Common myeloid progenitor, CD34-positive (primary cell): ENCODE results near the gene HOXD3.

Source experiments
- CTCF ChIA-PET: fragments of 350-600 bp; sonication (Branson Sonifier 250); formaldehyde crosslinking; loops from one replicate; lab custom pipeline; 2021; ENCODE audit warnings: antibody characterized with exemption; lab: Charles Lee
- POLR2A ChIA-PET: fragments of 350-600 bp; sonication (Branson Sonifier 250); formaldehyde crosslinking; loops from one replicate; lab custom pipeline; 2021; ENCODE audit warnings: antibody characterized with exemption; lab: Charles Lee
- DNase-seq, 3 donors: peaks; one replicate each; pipeline versions ENCODE4 v3.0.0 to v3.0.0-alpha.2; 2013
- H3K27ac ChIP-seq, 2 experiments: 1 replicate in 1 of 2; 2 replicates in 1 of 2; pipeline ENCODE4 v1.7.0; 2013; ENCODE audit warnings: inconsistent platforms in 2 of 2, low read length in 2 of 2, mild to moderate bottlenecking in 2 of 2, low read depth in 1 of 2, moderate library complexity in 1 of 2; ENCODE audit not compliant: severe bottlenecking in 2 of 2, insufficient read depth in 1 of 2, poor library complexity in 1 of 2
- H3K27me3 ChIP-seq, 5 experiments: replicated peaks in 2 of 5; 1 replicate in 3 of 5; 2 replicates in 2 of 5; pipeline versions ENCODE4 v1.6.1 to v1.7.0; 2013; ENCODE audit warnings: low read length in 4 of 5, mild to moderate bottlenecking in 2 of 5, moderate library complexity in 2 of 5, inconsistent platforms in 1 of 5; ENCODE audit not compliant: insufficient read depth in 5 of 5, control insufficient read depth in 4 of 5
- H3K36me3 ChIP-seq, 4 experiments: 1 replicate in 2 of 4; 2 replicates in 2 of 4; pipeline versions ENCODE4 v1.6.1 to v1.7.0; 2013; ENCODE audit warnings: low read length in 3 of 4, control low read depth in 1 of 4, mild to moderate bottlenecking in 1 of 4; ENCODE audit not compliant: control insufficient read depth in 4 of 4, insufficient read depth in 4 of 4
- H3K4me1 ChIP-seq, 4 experiments: 1 replicate in 3 of 4; 2 replicates in 1 of 4; pipeline versions ENCODE4 v1.6.1 to v1.7.1; 2013; ENCODE audit warnings: low read length in 3 of 4, mild to moderate bottlenecking in 3 of 4, control low read depth in 1 of 4, inconsistent platforms in 1 of 4, moderate library complexity in 1 of 4; ENCODE audit not compliant: control insufficient read depth in 4 of 4, insufficient read depth in 4 of 4; ENCODE audit errors: control extremely low read depth in 1 of 4
- H3K4me3 ChIP-seq, 7 experiments: 1 replicate in 4 of 7; 2 replicates in 3 of 7; pipeline versions ENCODE4 v1.5.1 to v1.7.0; 2013; ENCODE audit warnings: mild to moderate bottlenecking in 7 of 7, low read length in 6 of 7, moderate library complexity in 6 of 7, inconsistent platforms in 2 of 7, low read depth in 2 of 7, control low read depth in 1 of 7; ENCODE audit not compliant: insufficient read depth in 4 of 7, control insufficient read depth in 1 of 7; ENCODE audit errors: extremely low read depth in 1 of 7
- H3K9me3 ChIP-seq, 5 experiments: 1 replicate in 4 of 5; 2 replicates in 1 of 5; pipeline versions ENCODE4 v1.6.1 to v1.7.1; 2013; ENCODE audit warnings: low read length in 4 of 5, mild to moderate bottlenecking in 2 of 5, inconsistent platforms in 1 of 5, low read depth in 1 of 5, moderate library complexity in 1 of 5; ENCODE audit not compliant: control insufficient read depth in 4 of 5, insufficient read depth in 2 of 5; ENCODE audit errors: control extremely low read depth in 1 of 5
- WGBS: methylation state at CpG from one replicate; pipeline ENCODE4 v1.1.5; 2013; ENCODE audit not compliant: insufficient coverage; 5-methylcytosine and 5-hydroxymethylcytosine counted together

The HOXD3 gene

DNA sequence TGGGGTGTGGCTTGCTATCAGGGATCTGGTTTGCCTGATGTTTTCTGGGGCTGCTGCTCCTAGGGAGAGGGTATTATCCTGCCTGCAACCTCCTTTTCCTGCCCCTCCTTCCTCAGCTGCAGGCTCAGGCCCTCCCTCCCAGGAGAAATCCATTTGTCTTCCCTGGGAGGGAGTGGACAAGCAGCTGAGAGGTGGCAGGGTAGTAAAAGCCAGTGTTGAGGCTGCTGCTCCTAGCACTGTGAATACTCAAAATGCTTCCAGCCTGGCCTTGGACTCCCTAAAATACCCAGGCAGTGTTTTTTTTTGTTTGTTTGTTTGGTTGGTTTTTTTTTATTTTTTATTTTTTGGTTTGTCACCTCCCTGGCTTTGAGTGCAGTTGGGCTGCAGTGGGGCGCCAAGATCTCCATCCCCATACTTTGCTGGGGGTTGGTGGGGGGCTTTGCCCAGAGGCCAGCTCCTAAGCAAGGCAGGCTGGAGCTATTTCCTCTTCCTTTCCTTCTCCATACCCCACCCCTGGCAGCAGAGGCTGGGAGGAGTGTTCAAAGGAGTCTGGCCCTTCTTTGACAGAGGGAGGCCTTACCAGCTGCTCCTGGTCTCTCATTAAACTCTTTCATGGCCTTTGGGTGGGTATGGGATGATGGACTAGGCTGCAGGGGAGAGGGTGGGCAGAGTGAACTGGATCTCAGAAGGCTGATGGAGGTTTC is 13.6 kb downstream of the HOXD3 start:
- POLR2A ChIA-PET: no interaction called here
- no CpG with 5 or more reads among the region's 1 CpG for WGBS
- peaks cover 0 to 4% (median 0%) of the 10 kb centered on the region in 5 experiments for H3K9me3 ChIP-seq
- CTCF ChIA-PET: interaction anchor here (1.0 to 1.7 kb wide), 3 partner anchors 8 to 60 kb away, joined by 3 to 6 read pairs (median 4); no protein-coding TSS in a partner anchor
- H3K36me3 ChIP-seq: no peaks in the 10 kb centered on the region
- peaks cover 0 to 5% (median 0%) of the 10 kb centered on the region in 4 experiments for H3K4me1 ChIP-seq
- H3K4me3 ChIP-seq: no peak overlapping the region
- H3K27ac ChIP-seq: no peak overlapping the region
- peaks cover 28 to 98% (median 73%) of the 10 kb centered on the region in 5 experiments for H3K27me3 ChIP-seq
- no peak for DNase-seq

DNA sequence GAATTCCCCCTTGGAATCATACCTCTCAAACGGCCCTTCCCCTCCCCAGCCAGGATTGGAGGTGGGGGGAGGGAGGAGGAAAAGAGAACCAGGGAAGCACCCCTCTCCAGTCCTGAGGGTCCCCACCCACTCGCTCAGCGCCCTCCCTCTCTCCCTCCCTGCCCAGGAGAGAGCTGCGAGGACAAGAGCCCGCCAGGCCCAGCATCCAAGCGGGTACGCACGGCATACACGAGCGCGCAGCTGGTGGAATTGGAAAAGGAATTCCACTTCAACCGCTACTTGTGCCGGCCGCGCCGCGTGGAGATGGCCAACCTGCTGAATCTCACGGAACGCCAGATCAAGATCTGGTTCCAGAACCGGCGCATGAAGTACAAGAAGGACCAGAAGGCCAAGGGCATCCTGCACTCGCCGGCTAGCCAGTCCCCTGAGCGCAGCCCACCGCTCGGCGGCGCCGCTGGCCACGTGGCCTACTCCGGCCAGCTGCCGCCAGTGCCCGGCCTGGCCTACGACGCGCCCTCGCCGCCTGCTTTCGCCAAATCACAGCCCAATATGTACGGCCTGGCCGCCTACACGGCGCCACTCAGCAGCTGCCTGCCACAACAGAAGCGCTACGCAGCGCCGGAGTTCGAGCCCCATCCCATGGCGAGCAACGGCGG is 14.4 kb downstream of the HOXD3 start:
- CTCF ChIA-PET: interaction anchor here (1.7 kb wide), 1 partner anchor 9 kb away, joined by 6 read pairs; no protein-coding TSS in a partner anchor
- DNase-seq: no peak
- peaks cover 33 to 98% (median 71%) of the 10 kb centered on the region in 5 experiments for H3K27me3 ChIP-seq
- WGBS: 9% methylated on average over 49 of the region's 51 CpGs
- no peaks in the 10 kb centered on the region for H3K36me3 ChIP-seq
- no peak overlapping the region for H3K4me3 ChIP-seq
- peaks cover 0 to 4% (median 0%) of the 10 kb centered on the region in 5 experiments for H3K9me3 ChIP-seq
- no peak overlapping the region for H3K27ac ChIP-seq
- H3K4me1 ChIP-seq: peaks cover 0 to 5% (median 0%) of the 10 kb centered on the region in 4 experiments
- POLR2A ChIA-PET: no interaction called here

GRCh38 chr2:176172007-176172894 is 15.1 kb downstream of the HOXD3 start:
- H3K4me1 ChIP-seq: peaks cover 0 to 5% (median 0%) of the 10 kb centered on the region in 4 experiments
- peaks cover 34 to 98% (median 67%) of the 10 kb centered on the region in 5 experiments for H3K27me3 ChIP-seq
- CTCF ChIA-PET: interaction anchor here (0.8 to 1.7 kb wide), 3 partner anchors 10 to 87 kb away, joined by 3 to 6 read pairs (median 4); no protein-coding TSS in a partner anchor
- H3K27ac ChIP-seq: no peak overlapping the region
- no peaks in the 10 kb centered on the region for H3K36me3 ChIP-seq
- POLR2A ChIA-PET: no interaction called here
- 9% methylated on average over 49 of the region's 60 CpGs for WGBS
- H3K4me3 ChIP-seq: no peak overlapping the region
- peaks cover 0 to 4% (median 0%) of the 10 kb centered on the region in 5 experiments for H3K9me3 ChIP-seq
- DNase-seq: no peak

GRCh38 chr2:176172895-176173566 is 15.9 kb downstream of the HOXD3 start:
- peaks cover 0 to under 1% (median 0%) of the 10 kb centered on the region in 5 experiments for H3K9me3 ChIP-seq
- peaks cover 31 to 98% (median 68%) of the 10 kb centered on the region in 5 experiments for H3K27me3 ChIP-seq
- no peak overlapping the region for H3K4me3 ChIP-seq
- DNase-seq: no peak
- 17% methylated on average over 1 of the region's 14 CpGs for WGBS
- ChIA-PET CTCF (interaction anchor here (0.8 to 1.2 kb wide), 3 partner anchors 13 to 88 kb away, joined by 3 to 4 read pairs (median 3); no protein-coding TSS in a partner anchor), POLR2A (no interaction called here)
- H3K4me1 ChIP-seq: peaks cover 0 to 11% (median 4%) of the 10 kb centered on the region in 4 experiments
- H3K36me3 ChIP-seq: no peaks in the 10 kb centered on the region
- no peak overlapping the region for H3K27ac ChIP-seq

- Histone ChIP-seq H3K27ac (no peak overlapping the region), H3K4me1 (peaks cover 0 to 18% (median 10%) of the 10 kb centered on the region in 4 experiments), H3K9me3 (no peaks in the 10 kb centered on the region), H3K36me3 (no peaks in the 10 kb centered on the region), H3K27me3 (peaks cover 31 to 100% (median 68%) of the 10 kb centered on the region in 5 experiments), H3K4me3 (no peak overlapping the region)
- DNase-seq: no peak
- 0% methylated on average over 1 of the region's 7 CpGs for WGBS
- POLR2A ChIA-PET: no interaction called here
- CTCF ChIA-PET: interaction anchor here (0.6 to 3.5 kb wide), 5 partner anchors 8 to 281 kb away, joined by 3 to 14 read pairs (median 4); no protein-coding TSS in a partner anchor
Measured at GRCh38 chr2:176173567-176174381, 16.7 kb downstream of the HOXD3 start.
